Smooth muscle cell (in vitro differentiated cells): ENCODE data around the gene ROBO1. TPM values are rescaled to one million over a fixed set of nuclear protein-coding genes. Genes with fewer than 3 reads are reported as not detected.

ENCODE experiments used
- DNase-seq: peaks from one replicate; lab custom pipeline; 2025; ENCODE audit not compliant: unreplicated experiment; lab: John Stamatoyannopoulos, UW
- H2AFZ ChIP-seq: fragments of 200-600 bp; sonication (generic); 2 replicates; pipeline ENCODE4 v1.6.0; 2016; ENCODE audit warnings: antibody characterized with exemption, low read depth, mild to moderate bottlenecking
- H3F3A ChIP-seq: fragments of 200-600 bp; sonication (generic); 2 replicates; pipeline ENCODE4 v1.6.0; 2017; ENCODE audit warnings: antibody characterized with exemption, low read depth
- H3K27ac ChIP-seq: fragments of 200-600 bp; sonication (generic); 2 replicates; pipeline ENCODE4 v1.5.1; 2016; ENCODE audit warnings: low read depth, mild to moderate bottlenecking
- H3K27me3 ChIP-seq: fragments of 200-600 bp; sonication (generic); 2 replicates; pipeline ENCODE4 v1.6.1; 2016; ENCODE audit warnings: low read depth, mild to moderate bottlenecking
- H3K36me3 ChIP-seq: fragments of 200-600 bp; sonication (generic); 2 replicates; pipeline ENCODE4 v1.5.1; 2016; ENCODE audit warnings: low read depth
- H3K4me1 ChIP-seq: fragments of 200-600 bp; sonication (generic); 2 replicates; pipeline ENCODE4 v1.5.1; 2016; ENCODE audit warnings: low read depth
- H3K4me2 ChIP-seq: fragments of 200-600 bp; sonication (generic); 2 replicates; pipeline ENCODE4 v1.6.0; 2016; ENCODE audit warnings: mild to moderate bottlenecking
- H3K4me3 ChIP-seq: fragments of 200-600 bp; sonication (generic); 2 replicates; pipeline ENCODE4 v1.5.1; 2016; ENCODE audit warnings: mild to moderate bottlenecking
- H3K79me2 ChIP-seq: fragments of 200-600 bp; sonication (generic); 2 replicates; pipeline ENCODE4 v1.6.0; 2016; ENCODE audit warnings: low read depth, mild to moderate bottlenecking
- H3K9ac ChIP-seq: fragments of 200-600 bp; sonication (generic); 2 replicates; pipeline ENCODE4 v1.6.0; 2016; ENCODE audit warnings: low read depth
- H3K9me3 ChIP-seq: fragments of 200-600 bp; sonication (generic); replicated peaks from 2 replicates; pipeline ENCODE4 v1.5.1; 2016; ENCODE audit warnings: low read depth
- H4K20me1 ChIP-seq: fragments of 200-600 bp; sonication (generic); 2 replicates; pipeline ENCODE4 v1.6.0; 2016; ENCODE audit warnings: low read depth
- WGBS: methylation state at CpG from one replicate; pipeline ENCODE4 v1.1.7; 2016; ENCODE audit warnings: low lambda C conversion rate; 5-methylcytosine and 5-hydroxymethylcytosine counted together
- polyA plus RNA-seq: library from polyadenylated mRNA; unstranded; fragments of >200 nt; fragmentation: Nextera tagmentation; extraction: Ambion mirVana; gene quantifications from 2 replicates; pipeline ENCODE4 v1.2.1, GENCODE V29; 2016
- total RNA-seq: library from RNA; depleted of rRNA; stranded (reverse); fragments of >200 nt; gene quantifications from 2 replicates; pipeline ENCODE4 v1.2.3, GENCODE V29; 2014
- TF ChIP-seq, protein P1 (sequence below): fragments of 200-600 bp; sonication (generic); IDR thresholded peaks from 2 replicates; pipeline ENCODE4 v1.5.1; 2017; ENCODE audit warnings: borderline replicate concordance, mild to moderate bottlenecking, antibody characterized with exemption; ENCODE audit not compliant: insufficient read depth, poor library complexity, severe bottlenecking

The ROBO1 gene
- total and polyA plus RNA-seq, 2 experiments from 2014 or later, result 30.5 to 79.5 TPM

DNA sequence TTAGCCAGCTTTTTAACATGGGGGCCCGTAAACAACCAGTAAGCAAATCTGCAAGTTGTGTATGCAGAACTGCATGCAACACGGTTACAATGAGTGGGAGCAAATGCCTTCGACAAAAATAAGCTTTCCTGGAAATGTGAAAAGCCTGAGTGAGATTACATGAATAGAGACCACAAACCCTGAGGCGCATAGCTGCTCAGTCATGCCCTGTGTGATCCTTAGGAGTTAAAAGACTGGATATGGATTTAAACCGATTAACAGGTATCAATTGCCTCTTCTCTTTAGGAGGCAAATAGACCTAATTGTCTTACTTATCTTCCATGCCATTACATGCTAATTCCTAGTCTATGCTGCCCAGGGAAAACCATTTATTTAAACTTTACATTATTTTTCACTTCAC is 810.3 kb downstream of the ROBO1 start:
- Histone ChIP-seq H2AFZ (no peak overlapping the region), H3K9ac (no peak overlapping the region), H3F3A (no peaks in the 10 kb centered on the region), H3K36me3 (no peaks in the 10 kb centered on the region), H3K4me2 (peak overlapping the region; percentile 3), H3K9me3 (no peaks in the 10 kb centered on the region), H4K20me1 (peaks cover 61% of the 10 kb centered on the region), H3K79me2 (peaks cover 42% of the 10 kb centered on the region), H3K27me3 (no peaks in the 10 kb centered on the region), H3K27ac (no peak overlapping the region), H3K4me3 (no peak overlapping the region), H3K4me1 (peaks cover 19% of the 10 kb centered on the region)
- TF ChIP-seq, protein P1, sequence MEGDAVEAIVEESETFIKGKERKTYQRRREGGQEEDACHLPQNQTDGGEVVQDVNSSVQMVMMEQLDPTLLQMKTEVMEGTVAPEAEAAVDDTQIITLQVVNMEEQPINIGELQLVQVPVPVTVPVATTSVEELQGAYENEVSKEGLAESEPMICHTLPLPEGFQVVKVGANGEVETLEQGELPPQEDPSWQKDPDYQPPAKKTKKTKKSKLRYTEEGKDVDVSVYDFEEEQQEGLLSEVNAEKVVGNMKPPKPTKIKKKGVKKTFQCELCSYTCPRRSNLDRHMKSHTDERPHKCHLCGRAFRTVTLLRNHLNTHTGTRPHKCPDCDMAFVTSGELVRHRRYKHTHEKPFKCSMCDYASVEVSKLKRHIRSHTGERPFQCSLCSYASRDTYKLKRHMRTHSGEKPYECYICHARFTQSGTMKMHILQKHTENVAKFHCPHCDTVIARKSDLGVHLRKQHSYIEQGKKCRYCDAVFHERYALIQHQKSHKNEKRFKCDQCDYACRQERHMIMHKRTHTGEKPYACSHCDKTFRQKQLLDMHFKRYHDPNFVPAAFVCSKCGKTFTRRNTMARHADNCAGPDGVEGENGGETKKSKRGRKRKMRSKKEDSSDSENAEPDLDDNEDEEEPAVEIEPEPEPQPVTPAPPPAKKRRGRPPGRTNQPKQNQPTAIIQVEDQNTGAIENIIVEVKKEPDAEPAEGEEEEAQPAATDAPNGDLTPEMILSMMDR, result no peak
- WGBS, result 53% methylated on average over 5 of the region's 5 CpGs
- no peak for DNase-seq

DNA sequence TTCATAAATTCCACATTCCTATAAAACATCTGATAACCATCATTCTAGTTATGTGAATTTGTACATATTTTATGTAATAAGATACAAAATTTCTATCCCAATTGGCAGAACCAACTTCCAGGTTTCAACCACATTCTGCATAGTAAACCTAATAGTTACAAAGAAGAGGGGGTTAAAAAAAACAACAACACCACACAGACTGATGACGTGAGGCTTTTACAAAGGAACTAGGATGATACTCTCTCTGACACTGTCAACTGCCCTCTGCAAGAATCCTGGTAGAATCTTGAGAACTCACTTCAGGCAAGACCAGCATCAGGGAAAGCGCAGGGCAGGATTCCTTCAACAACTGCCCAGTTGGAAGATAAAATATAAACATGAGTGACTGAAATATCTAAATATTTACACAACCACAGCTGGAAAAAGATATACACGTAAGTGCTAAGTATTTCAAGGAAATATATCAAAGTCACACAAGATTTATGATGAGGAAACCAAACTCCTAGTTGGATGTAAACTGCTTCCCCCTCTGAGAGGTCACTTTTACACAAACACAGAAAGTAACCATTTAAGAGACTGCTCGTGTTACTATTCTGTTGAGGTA is 816.4 kb downstream of the ROBO1 start:
- TF ChIP-seq, protein P1, result no peak
- H3F3A ChIP-seq, result no peaks in the 10 kb centered on the region
- no peak for DNase-seq
- no peak overlapping the region for H3K9ac ChIP-seq
- H3K4me1 ChIP-seq, result peaks cover 4% of the 10 kb centered on the region
- H3K36me3 ChIP-seq, result no peaks in the 10 kb centered on the region
- 44% methylated on average over 4 of the region's 4 CpGs for WGBS
- no peak overlapping the region for H2AFZ ChIP-seq
- H3K4me3 ChIP-seq, result no peak overlapping the region
- no peaks in the 10 kb centered on the region for H3K9me3 ChIP-seq
- H3K27me3 ChIP-seq, result no peaks in the 10 kb centered on the region
- peaks cover 46% of the 10 kb centered on the region for H3K79me2 ChIP-seq
- no peak overlapping the region for H3K27ac ChIP-seq
- H3K4me2 ChIP-seq, result peak overlapping the region; percentile 39
- H4K20me1 ChIP-seq, result peaks cover 33% of the 10 kb centered on the region

DNA sequence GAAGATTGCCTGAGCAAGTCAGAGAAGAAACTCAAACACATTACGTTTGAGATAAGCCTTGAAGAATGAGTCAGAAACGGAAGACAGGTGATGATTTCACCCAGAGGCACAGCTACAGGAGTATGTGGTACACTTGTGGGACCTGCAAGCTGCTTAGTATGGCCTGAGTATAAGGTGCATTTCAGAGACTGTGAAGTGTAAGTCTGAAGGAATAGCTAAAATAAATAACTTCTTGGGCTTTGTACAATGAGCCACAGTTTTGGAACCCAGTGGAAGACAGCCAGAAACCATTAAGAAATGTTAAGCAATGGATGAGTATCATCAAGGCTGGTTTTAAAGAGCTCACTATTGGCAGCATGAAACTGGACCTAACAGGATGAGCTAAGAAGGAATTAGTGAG is 826.2 kb downstream of the ROBO1 start:
- no peak overlapping the region for H3K4me3 ChIP-seq
- H3K9me3 ChIP-seq, result no peaks in the 10 kb centered on the region
- peaks cover 40% of the 10 kb centered on the region for H3K79me2 ChIP-seq
- TF ChIP-seq, protein P1, result no peak
- no peak overlapping the region for H3K9ac ChIP-seq
- no peaks in the 10 kb centered on the region for H3K4me1 ChIP-seq
- H3K27me3 ChIP-seq, result no peaks in the 10 kb centered on the region
- H3K36me3 ChIP-seq, result no peaks in the 10 kb centered on the region
- H2AFZ ChIP-seq, result no peak overlapping the region
- peaks cover 16% of the 10 kb centered on the region for H4K20me1 ChIP-seq
- no peak for DNase-seq
- 56% methylated on average over 2 of the region's 2 CpGs for WGBS
- H3F3A ChIP-seq, result no peaks in the 10 kb centered on the region
- H3K27ac ChIP-seq, result peak overlapping the region; percentile 47
- H3K4me2 ChIP-seq, result no peak overlapping the region

DNA sequence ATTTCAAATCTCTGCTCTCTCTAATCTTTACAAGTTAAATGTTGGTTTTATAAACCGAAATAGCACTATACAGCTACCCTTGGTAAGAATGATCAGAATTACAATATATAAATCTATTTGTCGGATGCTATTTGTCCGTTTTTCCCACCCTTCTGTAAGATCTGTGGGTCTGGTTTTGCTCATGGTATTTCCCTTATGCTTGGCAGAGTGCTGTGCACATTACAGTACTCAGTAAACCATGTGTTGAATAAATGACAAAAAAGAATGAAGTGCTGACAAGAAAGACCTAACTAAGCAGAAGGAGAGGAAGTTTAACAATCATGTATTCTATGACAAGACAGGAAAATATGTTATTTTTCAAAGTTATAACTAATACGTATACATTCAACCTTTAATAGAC is 827.2 kb downstream of the ROBO1 start:
- Histone ChIP-seq H2AFZ (no peak overlapping the region), H3K27ac (no peak overlapping the region), H3K36me3 (no peaks in the 10 kb centered on the region), H3K4me2 (no peak overlapping the region), H3K4me3 (no peak overlapping the region), H3F3A (no peaks in the 10 kb centered on the region), H3K9me3 (no peaks in the 10 kb centered on the region), H3K79me2 (peaks cover 34% of the 10 kb centered on the region), H3K27me3 (no peaks in the 10 kb centered on the region), H4K20me1 (peaks cover 16% of the 10 kb centered on the region), H3K9ac (no peak overlapping the region), H3K4me1 (no peaks in the 10 kb centered on the region)
- 91% methylated on average over 4 of the region's 4 CpGs for WGBS
- TF ChIP-seq, protein P1, result no peak
- DNase-seq, result no peak
